K562 (cell line): ENCODE data around the gene ANAPC5. TPM values are rescaled to one million over a fixed set of nuclear protein-coding genes. Genes with fewer than 3 reads are reported as not detected.

Experiments
- ATAC-seq: fragments of 200-7000 bp; cut with Tn5 transposase; 3 replicates; pipeline ENCODE4 v1.9.1; 2020; ENCODE audit warnings: moderate library complexity
- BruUV-seq: library from RNA; stranded (reverse); fragments of 400-500 nt; replicated peaks from 2 replicates; lab custom pipeline; 2021; lab: Mats Ljungman, UMichigan
- CTCF ChIA-PET: fragments of 300-600 bp; formaldehyde crosslinking; extraction: SDS; loops from one replicate; lab custom pipeline; 2021; ENCODE audit warnings: low intra/inter-chr PET ratio; lab: Yijun Ruan, JAX
- POLR2A ChIA-PET: fragments of 300-600, 350-650 bp; sonication (Branson Sonifier 250); formaldehyde crosslinking; extraction: SDS; loops from one replicate; lab custom pipeline; 2021; ENCODE audit warnings: antibody characterized with exemption, inconsistent platforms; lab: Yijun Ruan, JAX
- DNase-seq, 4 experiments: peaks; one replicate each; pipeline versions ENCODE4 v3.0.0 to v3.0.0-alpha.2; 2011 to 2018; ENCODE audit warnings: low spot score in 3 of 4, mixed read lengths in 3 of 4; ENCODE audit errors: extremely low read depth in 1 of 4
- FAIRE-seq: peaks from 2 replicates; lab custom pipeline; 2011; peaks lifted over from hg19 to GRCh38; lab: Jason Lieb, UNC
- H2AFZ ChIP-seq: 2 replicates; pipeline ENCODE4 v1.6.0; 2011; ENCODE audit warnings: low read depth, low read length, control low read depth, inconsistent platforms
- H3K27ac ChIP-seq: fragments of 200-600 bp; 3 replicates; pipeline ENCODE4 v1.8.0; 2011; ENCODE audit warnings: low read depth, mild to moderate bottlenecking, control low read depth, inconsistent platforms, low read length, moderate library complexity, mixed read lengths; ENCODE audit errors: extremely low read depth
- H3K27me3 ChIP-seq, 2 experiments: fragments of 300-600 bp in 1 of 2; 2 replicates in 1 of 2; 3 replicates in 1 of 2; pipeline versions ENCODE4 v1.6.0 to v1.8.0; 2011; ENCODE audit warnings: inconsistent platforms in 2 of 2, low read length in 2 of 2, mild to moderate bottlenecking in 1 of 2, mixed read lengths in 1 of 2, moderate library complexity in 1 of 2; ENCODE audit not compliant: control insufficient read depth in 2 of 2, insufficient read depth in 2 of 2
- H3K36me3 ChIP-seq: fragments of 300-600 bp; 3 replicates; pipeline ENCODE4 v1.8.0; 2011; ENCODE audit warnings: mild to moderate bottlenecking, low read length, inconsistent platforms; ENCODE audit not compliant: control insufficient read depth, insufficient read depth
- H3K4me1 ChIP-seq, 2 experiments: fragments of 200-600 bp in 1 of 2; replicated peaks in 1 of 2; 2 replicates in 1 of 2; 3 replicates in 1 of 2; pipeline versions ENCODE4 v1.5.1 to v1.8.0; 2011; ENCODE audit warnings: inconsistent platforms in 2 of 2, low read length in 2 of 2, mild to moderate bottlenecking in 1 of 2, mixed read lengths in 1 of 2, moderate library complexity in 1 of 2; ENCODE audit not compliant: control insufficient read depth in 2 of 2, insufficient read depth in 2 of 2
- H3K4me2 ChIP-seq: 2 replicates; pipeline ENCODE4 v1.6.1; 2011; ENCODE audit warnings: low read length, control low read depth, inconsistent platforms, mixed read lengths; ENCODE audit not compliant: insufficient read depth
- H3K4me3 ChIP-seq: fragments of 200-600 bp; sonication (generic), shearing (Covaris generic); 2 replicates; pipeline ENCODE4 v1.5.1; 2016; ENCODE audit warnings: control low read depth, inconsistent platforms
- H3K79me2 ChIP-seq: fragments of 200-600 bp; 3 replicates; pipeline ENCODE4 v1.8.0; 2011; ENCODE audit warnings: low read length, inconsistent platforms; ENCODE audit not compliant: control insufficient read depth, insufficient read depth
- H3K9ac ChIP-seq, 2 experiments: 2 replicates each; pipeline versions ENCODE4 v1.6.0 to v1.6.1; 2011; ENCODE audit warnings: low read depth in 2 of 2, low read length in 2 of 2, control low read depth in 1 of 2, inconsistent platforms in 1 of 2, mild to moderate bottlenecking in 1 of 2, mixed read lengths in 1 of 2; ENCODE audit not compliant: insufficient read depth in 1 of 2
- H3K9me1 ChIP-seq: one replicate; pipeline ENCODE4 v1.6.0; 2011; ENCODE audit warnings: inconsistent platforms, mild to moderate bottlenecking, low read length, moderate library complexity; ENCODE audit not compliant: control insufficient read depth, insufficient read depth
- H3K9me3 ChIP-seq: replicated peaks from 2 replicates; pipeline ENCODE4 v1.5.1; 2011; ENCODE audit warnings: low read depth, low read length, inconsistent platforms; ENCODE audit not compliant: control insufficient read depth, insufficient read depth
- H4K20me1 ChIP-seq: replicated peaks from 2 replicates; pipeline ENCODE4 v1.6.1; 2011; ENCODE audit warnings: low read length, inconsistent platforms, mixed read lengths; ENCODE audit not compliant: control insufficient read depth, insufficient read depth
- ASH1L ChIP-seq: fragments of 450-650 bp; IDR thresholded peaks from 2 replicates; pipeline ENCODE4 v1.6.1; 2018; ENCODE audit warnings: borderline replicate concordance, mild to moderate bottlenecking, low read depth; ENCODE audit not compliant: partially characterized antibody
- ESRRA ChIP-seq: fragments of 450-650 bp; IDR thresholded peaks from 2 replicates; pipeline ENCODE4 v1.6.1; 2014; ENCODE audit warnings: low read depth, mild to moderate bottlenecking, moderate library complexity, borderline replicate concordance
- ETV1 ChIP-seq: fragments of 450-650 bp; conservative IDR thresholded peaks from 2 replicates; pipeline ENCODE4 v1.6.1; 2016; ENCODE audit warnings: missing genetic modification characterization, control low read depth, low read depth, missing compliant biosample characterization
- GABPB2 ChIP-seq: fragments of 250-450 bp; sonication (Bioruptor Pico); conservative IDR thresholded peaks from 2 replicates; pipeline ENCODE4 v1.5.1; 2021; ENCODE audit warnings: mild to moderate bottlenecking
- HDAC6 ChIP-seq: IDR thresholded peaks from 2 replicates; pipeline ENCODE4 v1.6.1; 2012; ENCODE audit warnings: low read depth, mild to moderate bottlenecking, control low read depth, inconsistent platforms, low read length, moderate library complexity
- HES1 ChIP-seq: fragments of 450-650 bp; IDR thresholded peaks from 2 replicates; pipeline ENCODE4 v1.6.1; 2016; ENCODE audit warnings: low read depth, mild to moderate bottlenecking, moderate library complexity
- HNRNPUL1 ChIP-seq: fragments of 200-400 bp; formaldehyde crosslinking; IDR thresholded peaks from 2 replicates; pipeline ENCODE4 v1.6.1; 2017; ENCODE audit warnings: low read length
- IRF2 ChIP-seq: sonication (generic); formaldehyde crosslinking; IDR thresholded peaks from 2 replicates; pipeline ENCODE4 v1.8.1; 2022; ENCODE audit warnings: mild to moderate bottlenecking, missing genetic modification reagents
- KDM4B ChIP-seq, 2 experiments: fragments of 450-650 bp in 1 of 2; sonication (generic) in 1 of 2; IDR thresholded peaks; 2 replicates each; pipeline ENCODE4 v1.6.1; 2016 to 2017; ENCODE audit warnings: borderline replicate concordance in 2 of 2, antibody characterized with exemption in 1 of 2, low read depth in 1 of 2, mild to moderate bottlenecking in 1 of 2
- MITF ChIP-seq: IDR thresholded peaks from 2 replicates; pipeline ENCODE4 v1.6.1; 2014; ENCODE audit warnings: antibody characterized with exemption
- NCOA4 ChIP-seq: fragments of 450-650 bp; IDR thresholded peaks from 2 replicates; pipeline ENCODE4 v1.6.1; 2018; ENCODE audit warnings: mild to moderate bottlenecking; ENCODE audit not compliant: partially characterized antibody
- POLR2B ChIP-seq: fragments of 450-650 bp; IDR thresholded peaks from 2 replicates; pipeline ENCODE4 v1.6.1; 2018; ENCODE audit warnings: low read depth; ENCODE audit not compliant: partially characterized antibody
- RAD21 ChIP-seq, 2 experiments: fragments of 250-450 bp in 1 of 2; fragments of 450-650 bp in 1 of 2; sonication (Bioruptor Pico) in 1 of 2; formaldehyde crosslinking in 1 of 2; IDR thresholded peaks in 1 of 2; conservative IDR thresholded peaks in 1 of 2; 2 replicates each; pipeline versions ENCODE4 v1.4.0 to v1.8.0; 2020 to 2022; ENCODE audit warnings: mild to moderate bottlenecking in 2 of 2, moderate library complexity in 1 of 2
- TAF15 ChIP-seq: fragments of 200-400 bp; formaldehyde crosslinking; IDR thresholded peaks from 2 replicates; pipeline ENCODE4 v1.6.1; 2017; ENCODE audit warnings: mild to moderate bottlenecking, low read depth, low read length, moderate library complexity
- TFE3 ChIP-seq: fragments of 450-650 bp; formaldehyde crosslinking; IDR thresholded peaks from 2 replicates; pipeline ENCODE4 v1.4.0; 2020; ENCODE audit warnings: mild to moderate bottlenecking, mixed read lengths
- ZNF384 ChIP-seq: IDR thresholded peaks from 2 replicates; pipeline ENCODE4 v1.6.1; 2012; ENCODE audit warnings: low read depth, low read length, improper control_type of control experiment
- ZNF449 ChIP-seq: fragments of 250-450 bp; sonication (Bioruptor Pico); IDR thresholded peaks from 2 replicates; pipeline ENCODE4 v1.8.0; 2022; ENCODE audit warnings: moderate library complexity, mild to moderate bottlenecking, inconsistent platforms
- ZNF766 ChIP-seq: fragments of 200-800 bp; sonication (Bioruptor generic); conservative IDR thresholded peaks from 2 replicates; pipeline ENCODE4 v1.6.1; 2016; ENCODE audit warnings: missing genetic modification characterization, missing compliant biosample characterization
- in situ Hi-C: fragments of 300-500 bp; cut with MboI; formaldehyde crosslinking; loops from 4 replicates; pipeline ENCODE4 v1.15.0; 2018; ENCODE audit warnings: inconsistent platforms, mixed read lengths
- intact Hi-C: fragments of 100-400 bp; cut with micrococcal nuclease; formaldehyde crosslinking; loops from 2 replicates; pipeline ENCODE4 v1.14.2; 2022
- polyA plus RNA-seq, 8 experiments: library from polyadenylated mRNA; depleted of rRNA in 4 of 8; stranded (reverse) in 5 of 8; unstranded in 3 of 8; fragments of >200 nt; fragmentation: Nextera tagmentation in 2 of 8; fragmentation: Illumina TruSeq in 1 of 8; extraction: Ambion mirVana in 2 of 8; extraction: Trizol in 1 of 8; gene quantifications; 2 replicates each; pipeline versions ENCODE4 v1.2.1 to v1.2.3, GENCODE V29; 2011 to 2014; ENCODE audit warnings: inconsistent platforms in 1 of 8, missing spikeins in 1 of 8
- total RNA-seq, 7 experiments: library from RNA; depleted of rRNA in 6 of 7; stranded (reverse); fragments of >200 nt in 6 of 7; fragmentation: Illumina TruSeq in 2 of 7; extraction: Trizol in 2 of 7; gene quantifications; 2 replicates each; pipeline versions ENCODE4 v1.2.1 to v1.2.3, GENCODE V29; 2011 to 2021; ENCODE audit warnings: low replicate concordance in 1 of 7

The ANAPC5 gene
- total and polyA plus RNA-seq, 9 of the 15 experiments (the other 6 are each of a cell fraction or from before 2014, with no cell fraction given) = 136 to 315 (median 197) TPM

GRCh38 chr12:121330692-121331091, 21.5 kb downstream of the ANAPC5 start:
- no peak overlapping the region for H3K9ac ChIP-seq
- H4K20me1 ChIP-seq = no peaks in the 10 kb centered on the region; the same call in 1 of the 2 replicates
- no peak overlapping the region for H2AFZ ChIP-seq
- no peak overlapping the region for H3K27ac ChIP-seq
- peaks cover 0 to 3% of the 10 kb centered on the region in 2 experiments; a peak in 1 of 5 replicates for H3K4me1 ChIP-seq
- intact Hi-C loops = no loop called here
- no peaks in the 10 kb centered on the region for H3K27me3 ChIP-seq
- no peaks in the 10 kb centered on the region for H3K9me1 ChIP-seq
- H3K36me3 ChIP-seq = peaks cover 97% of the 10 kb centered on the region
- ChIA-PET CTCF (no interaction called here), POLR2A (interaction anchor here (0.7 to 2.7 kb wide), 6 partner anchors 9 to 77 kb away, joined by 3 to 13 read pairs (median 4); no protein-coding TSS in a partner anchor)
- BruUV-seq = no TSS peak
- H3K4me2 ChIP-seq = no peak overlapping the region
- no peak for DNase-seq
- no peak for ATAC-seq
- peaks cover 6% of the 10 kb centered on the region; the same call in 1 of the 3 replicates for H3K79me2 ChIP-seq
- H3K4me3 ChIP-seq = no peak overlapping the region
- in situ Hi-C loops = no loop called here
- H3K9me3 ChIP-seq = no peaks in the 10 kb centered on the region
- FAIRE-seq = no peak
- TF ChIP-seq POLR2B = no peak
- no peak for TF ChIP-seq ASH1L
- TF ChIP-seq MITF = no peak
- TF ChIP-seq ESRRA = no peak
- TF ChIP-seq ZNF384 = no peak
- no peak for TF ChIP-seq HES1
- TF ChIP-seq TFE3 (CRISPR knock-in tag) = no peak
- TF ChIP-seq RAD21 (CRISPR knock-in tag; conservative IDR thresholded peaks at IDR 0.05 in 1 of 2, IDR thresholded peaks at IDR 0.05 in 1 of 2) = no peak
- no peak for TF ChIP-seq ETV1 (tag)
- no peak for TF ChIP-seq KDM4B (IDR thresholded peaks at IDR 0.05; ENCODE audit: borderline replicate concordance in 2 of 2, low read depth in 1 of 2)
- no peak for TF ChIP-seq ZNF766 (CRISPR knock-in tag)
- no peak for TF ChIP-seq TAF15
- no peak for TF ChIP-seq NCOA4
- TF ChIP-seq ZNF449 (CRISPR knock-in tag) = no peak
- TF ChIP-seq HDAC6 = no peak
- TF ChIP-seq IRF2 (CRISPR knock-in tag) = no peak
- no peak for TF ChIP-seq GABPB2 (CRISPR knock-in tag)
- TF ChIP-seq HNRNPUL1 = no peak
